ENCODE results near the gene PCDH9. TPM values are rescaled to one million over a fixed set of nuclear protein-coding genes. Genes with fewer than 3 reads are reported as not detected.
"Not testable (repeated sequence)": the region's sequence is repeated elsewhere in the genome, so short reads cannot be mapped to it uniquely, and the experiment has no call there.

Gene PCDH9
- total and polyA plus RNA-seq, 10 donors, result 0.24 to 8.1 (median 3.8) TPM

GRCh38 chr13:66887088-66887487, 343.0 kb downstream of the PCDH9 start:
- Histone ChIP-seq H3K4me3 (no peak overlapping the region), H3K36me3 (no peaks in the 10 kb centered on the region), H3K4me1 (peaks cover 0 to 19% (median 0%) of the 10 kb centered on the region in 6 donors), H3K9me3 (peaks cover 0 to 5% (median 0%) of the 10 kb centered on the region in 8 donors), H3K27me3 (replicated peaks in 1 of 7) (no peaks in the 10 kb centered on the region), H3K27ac (no peak overlapping the region)
- DNase-seq, result no peak
- TF ChIP-seq POLR2AphosphoS5 (IDR thresholded peaks at IDR 0.05), result no peak
- intact Hi-C loops (cut with DNase I; ENCODE audit: low total_unique reads), result no loop called here
- WGBS, 5 donors, result 48 to 64% (median 60%) methylated on average over 5 of the region's 5 CpGs

GRCh38 chr13:66886264-66886663, 343.9 kb downstream of the PCDH9 start:
- 54 to 76% (median 73%) methylated on average over 4 of the region's 4 CpGs for WGBS, 5 donors
- Histone ChIP-seq H3K4me1 (peaks cover 0 to 19% (median 0%) of the 10 kb centered on the region in 6 donors), H3K27me3 (replicated peaks in 1 of 7) (no peaks in the 10 kb centered on the region), H3K9me3 (peaks cover 0 to 5% (median 0%) of the 10 kb centered on the region in 8 donors), H3K27ac (no peak overlapping the region), H3K36me3 (no peaks in the 10 kb centered on the region), H3K4me3 (no peak overlapping the region)
- TF ChIP-seq, protein P1, sequence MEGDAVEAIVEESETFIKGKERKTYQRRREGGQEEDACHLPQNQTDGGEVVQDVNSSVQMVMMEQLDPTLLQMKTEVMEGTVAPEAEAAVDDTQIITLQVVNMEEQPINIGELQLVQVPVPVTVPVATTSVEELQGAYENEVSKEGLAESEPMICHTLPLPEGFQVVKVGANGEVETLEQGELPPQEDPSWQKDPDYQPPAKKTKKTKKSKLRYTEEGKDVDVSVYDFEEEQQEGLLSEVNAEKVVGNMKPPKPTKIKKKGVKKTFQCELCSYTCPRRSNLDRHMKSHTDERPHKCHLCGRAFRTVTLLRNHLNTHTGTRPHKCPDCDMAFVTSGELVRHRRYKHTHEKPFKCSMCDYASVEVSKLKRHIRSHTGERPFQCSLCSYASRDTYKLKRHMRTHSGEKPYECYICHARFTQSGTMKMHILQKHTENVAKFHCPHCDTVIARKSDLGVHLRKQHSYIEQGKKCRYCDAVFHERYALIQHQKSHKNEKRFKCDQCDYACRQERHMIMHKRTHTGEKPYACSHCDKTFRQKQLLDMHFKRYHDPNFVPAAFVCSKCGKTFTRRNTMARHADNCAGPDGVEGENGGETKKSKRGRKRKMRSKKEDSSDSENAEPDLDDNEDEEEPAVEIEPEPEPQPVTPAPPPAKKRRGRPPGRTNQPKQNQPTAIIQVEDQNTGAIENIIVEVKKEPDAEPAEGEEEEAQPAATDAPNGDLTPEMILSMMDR (IDR thresholded peaks at IDR 0.05 in 8 of 11, conservative IDR thresholded peaks at IDR 0.05 in 3 of 11), result no peak
- TF ChIP-seq POLR2AphosphoS5 (IDR thresholded peaks at IDR 0.05), result no peak
- TF ChIP-seq POLR2A (IDR thresholded peaks at IDR 0.05), result no peak
- no peak for DNase-seq
- intact Hi-C loops (cut with DNase I; ENCODE audit: low total_unique reads), result no loop called here

DNA sequence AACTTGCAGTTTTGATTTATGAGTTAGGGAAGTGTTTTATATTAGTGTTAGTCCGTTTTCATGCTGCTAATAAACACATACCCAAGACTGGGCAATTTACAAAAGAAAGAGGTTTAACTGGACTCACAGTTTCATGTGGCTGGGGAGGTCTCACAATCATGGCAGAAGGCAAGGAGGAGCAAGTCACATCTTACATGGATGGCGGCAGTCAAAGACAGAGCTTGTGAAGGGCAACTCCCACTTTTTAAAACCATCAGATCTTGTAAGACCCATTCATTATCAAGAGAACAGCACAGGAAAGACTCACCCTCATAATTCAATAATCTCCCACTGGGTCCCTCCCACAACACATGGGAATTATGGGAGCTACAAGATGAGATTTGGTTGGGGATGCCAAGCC, 349.0 kb downstream of the PCDH9 start:
- H3K27me3 ChIP-seq (replicated peaks in 1 of 7); H3K4me1 ChIP-seq; H3K4me3 ChIP-seq; DNase-seq; H3K36me3 ChIP-seq; intact Hi-C loops (cut with DNase I; ENCODE audit: low total_unique reads); H3K9me3 ChIP-seq; H3K27ac ChIP-seq: not testable (repeated sequence)
- WGBS, 5 donors, result 67 to 88% (median 73%) methylated on average over 2 of the region's 2 CpGs

DNA sequence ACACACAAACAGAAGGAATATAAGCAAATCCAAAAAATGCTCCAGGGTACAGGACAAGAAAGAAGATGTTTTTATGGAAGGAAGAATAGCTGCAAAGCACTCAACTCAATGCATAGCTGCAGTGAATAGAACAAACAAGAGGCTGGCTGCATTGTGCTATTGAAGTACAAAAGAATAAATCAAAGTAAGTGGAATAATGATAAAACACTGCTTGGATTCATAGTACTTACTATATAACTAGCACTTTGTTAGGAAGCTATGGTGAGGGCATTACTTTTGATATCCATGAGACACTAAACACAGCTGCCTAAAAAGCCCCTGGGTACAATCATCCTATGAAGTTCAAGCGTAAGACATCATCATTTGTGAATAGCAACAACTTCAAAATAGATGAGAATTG, 350.1 kb downstream of the PCDH9 start:
- peaks cover 0 to 5% (median 0%) of the 10 kb centered on the region in 6 donors for H3K4me1 ChIP-seq
- no peaks in the 10 kb centered on the region for H3K27me3 ChIP-seq (replicated peaks in 1 of 7)
- DNase-seq, result no peak
- intact Hi-C loops (cut with DNase I; ENCODE audit: low total_unique reads), result no loop called here
- peaks cover 0 to 6% (median 0%) of the 10 kb centered on the region in 8 donors for H3K9me3 ChIP-seq
- no peak overlapping the region for H3K4me3 ChIP-seq
- WGBS, 5 donors, result 78 to 94% (median 82%) methylated on average over 1 of the region's 1 CpG
- no peak overlapping the region for H3K27ac ChIP-seq
- TF ChIP-seq, protein P1 (IDR thresholded peaks at IDR 0.05 in 8 of 11, conservative IDR thresholded peaks at IDR 0.05 in 3 of 11), result no peak
- no peak for TF ChIP-seq POLR2A (IDR thresholded peaks at IDR 0.05)
- no peak for TF ChIP-seq POLR2AphosphoS5 (IDR thresholded peaks at IDR 0.05)
- H3K36me3 ChIP-seq, result no peaks in the 10 kb centered on the region

DNA sequence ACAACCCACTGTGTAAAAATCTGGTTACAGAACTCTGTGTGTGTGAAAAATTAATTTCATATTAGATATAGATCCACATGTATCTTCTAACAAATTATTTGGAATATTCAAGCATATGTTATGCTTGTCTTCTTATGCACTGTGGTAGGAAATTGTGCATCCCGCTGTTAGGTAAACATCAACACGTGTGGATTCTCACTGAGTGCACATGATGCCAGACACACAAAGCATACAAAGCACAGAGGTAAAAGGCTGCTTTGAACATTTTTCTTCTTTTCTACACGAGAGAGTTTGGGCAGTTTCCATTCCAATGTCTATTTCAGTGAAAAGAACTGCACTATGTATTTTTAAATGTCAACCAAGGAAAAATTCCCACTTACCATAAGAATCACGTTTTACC, 354.9 kb downstream of the PCDH9 start:
- Histone ChIP-seq H3K27ac (no peak overlapping the region), H3K4me1 (peaks cover 0 to 5% (median 0%) of the 10 kb centered on the region in 6 donors), H3K27me3 (replicated peaks in 1 of 7) (no peaks in the 10 kb centered on the region), H3K36me3 (no peaks in the 10 kb centered on the region), H3K4me3 (no peak overlapping the region), H3K9me3 (no peaks in the 10 kb centered on the region)
- WGBS, 5 donors, result 76 to 87% (median 81%) methylated on average over 4 of the region's 4 CpGs
- TF ChIP-seq POLR2AphosphoS5 (IDR thresholded peaks at IDR 0.05) (no peak), POLR2A (IDR thresholded peaks at IDR 0.05) (no peak)
- TF ChIP-seq, protein P1 (IDR thresholded peaks at IDR 0.05 in 8 of 11, conservative IDR thresholded peaks at IDR 0.05 in 3 of 11), result no peak
- no peak for DNase-seq
- intact Hi-C loops (cut with DNase I; ENCODE audit: low total_unique reads), result no loop called here
